Spleen (tissue), 7 donors: ENCODE results near the gene AKR1A1.

ENCODE experiments used
- POLR2A ChIP-seq, 3 donors: fragments of 450-650 bp; IDR thresholded peaks; one replicate each; pipeline ENCODE4 v1.5.1; 2017; ENCODE audit warnings: antibody characterized with exemption in 3 of 3, mild to moderate bottlenecking in 1 of 3
- POLR2AphosphoS5 ChIP-seq, 3 donors: sonication (generic); formaldehyde crosslinking; IDR thresholded peaks; one replicate each; pipeline ENCODE4 v1.5.1; 2017; ENCODE audit warnings: antibody characterized with exemption in 3 of 3
- TF ChIP-seq, protein P1 (sequence below), 11 experiments: fragments of 200-600 bp in 7 of 11; fragments of 450-650 bp in 4 of 11; sonication (generic) in 4 of 11; IDR thresholded peaks in 8 of 11; conservative IDR thresholded peaks in 3 of 11; 1 replicate in 7 of 11; 2 replicates in 4 of 11; pipeline versions ENCODE4 v1.4.0 to v1.8.0; 2016 to 2021; ENCODE audit warnings: antibody characterized with exemption in 11 of 11, inconsistent platforms in 4 of 11, mild to moderate bottlenecking in 1 of 11
- donor health status: DM: no; HTN: no; CAD: no; lungs with moderate emphysema.
- donor health status: DM: no; HTN: no; CAD: no.
- donor health status: DM: no; HTN: no; CAD: no.

DNA sequence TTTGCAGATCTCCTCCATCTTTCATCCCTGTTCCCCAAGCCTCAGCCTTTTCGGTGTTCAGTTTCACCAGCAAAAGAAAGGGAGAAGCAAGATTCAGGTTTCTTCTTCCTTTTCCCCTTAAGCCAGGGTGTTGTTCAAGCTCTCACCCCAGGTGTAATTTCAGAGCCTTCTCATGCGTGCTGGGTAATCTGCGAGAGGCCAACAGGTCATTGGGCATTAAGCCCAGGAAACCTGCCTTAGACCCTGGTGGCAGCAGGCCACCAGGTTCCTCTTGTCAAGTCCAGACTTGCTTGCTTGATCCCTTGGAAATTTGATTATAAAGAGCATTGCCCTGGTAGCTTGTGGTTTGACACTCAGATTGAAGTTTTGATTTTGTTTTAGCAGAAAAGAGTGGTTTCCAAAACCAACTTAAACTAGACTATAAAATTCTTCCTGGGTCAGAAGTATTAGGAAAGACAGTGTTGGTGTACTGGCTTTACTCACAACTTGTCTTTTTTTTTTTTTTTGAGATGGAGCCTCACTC, 6.9 kb downstream of the AKR1A1 start:
- TF ChIP-seq, protein P1, sequence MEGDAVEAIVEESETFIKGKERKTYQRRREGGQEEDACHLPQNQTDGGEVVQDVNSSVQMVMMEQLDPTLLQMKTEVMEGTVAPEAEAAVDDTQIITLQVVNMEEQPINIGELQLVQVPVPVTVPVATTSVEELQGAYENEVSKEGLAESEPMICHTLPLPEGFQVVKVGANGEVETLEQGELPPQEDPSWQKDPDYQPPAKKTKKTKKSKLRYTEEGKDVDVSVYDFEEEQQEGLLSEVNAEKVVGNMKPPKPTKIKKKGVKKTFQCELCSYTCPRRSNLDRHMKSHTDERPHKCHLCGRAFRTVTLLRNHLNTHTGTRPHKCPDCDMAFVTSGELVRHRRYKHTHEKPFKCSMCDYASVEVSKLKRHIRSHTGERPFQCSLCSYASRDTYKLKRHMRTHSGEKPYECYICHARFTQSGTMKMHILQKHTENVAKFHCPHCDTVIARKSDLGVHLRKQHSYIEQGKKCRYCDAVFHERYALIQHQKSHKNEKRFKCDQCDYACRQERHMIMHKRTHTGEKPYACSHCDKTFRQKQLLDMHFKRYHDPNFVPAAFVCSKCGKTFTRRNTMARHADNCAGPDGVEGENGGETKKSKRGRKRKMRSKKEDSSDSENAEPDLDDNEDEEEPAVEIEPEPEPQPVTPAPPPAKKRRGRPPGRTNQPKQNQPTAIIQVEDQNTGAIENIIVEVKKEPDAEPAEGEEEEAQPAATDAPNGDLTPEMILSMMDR (IDR thresholded peaks at IDR 0.05 in 8 of 11, conservative IDR thresholded peaks at IDR 0.05 in 3 of 11): no peak
- TF ChIP-seq POLR2AphosphoS5 (IDR thresholded peaks at IDR 0.05) (no peak), POLR2A (IDR thresholded peaks at IDR 0.05) (no peak)
